Measurements from ENCODE around the gene UTP25.

DNA sequence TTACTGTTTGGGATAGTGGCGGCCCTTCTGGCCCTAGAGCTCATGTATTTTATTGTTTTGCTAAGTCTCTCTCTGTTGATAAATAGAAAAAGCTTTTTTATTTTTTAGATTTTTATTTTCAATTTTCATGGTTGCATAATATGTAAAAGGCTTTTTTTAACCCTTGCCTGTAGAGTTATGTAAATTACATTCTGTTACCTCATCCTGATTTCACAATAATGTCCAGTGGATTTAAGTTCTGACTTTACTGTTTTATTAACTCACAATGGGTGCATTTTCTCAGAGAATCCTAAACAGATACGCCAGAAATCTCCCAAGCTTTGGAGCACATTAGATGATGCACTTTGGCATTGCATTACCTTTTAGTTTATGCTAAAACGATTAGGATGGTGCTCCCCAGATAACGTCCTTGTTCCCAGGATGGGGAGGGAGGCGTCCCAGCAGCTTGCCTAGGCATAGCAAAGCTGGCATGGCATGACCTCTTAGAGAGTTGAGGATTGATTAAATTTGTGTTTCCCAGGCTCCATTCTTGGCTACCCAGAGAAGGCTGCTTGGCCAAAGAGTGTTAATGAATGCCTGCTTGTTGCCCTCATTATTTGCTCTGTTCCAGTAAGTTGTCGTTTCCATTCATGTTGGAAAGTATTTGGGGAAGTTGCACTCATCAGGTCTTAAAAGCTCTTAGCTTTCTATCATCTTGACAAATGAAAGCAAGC, 17.1 kb downstream of the UTP25 start:
- TF ChIP-seq EZH2 (IDR thresholded peaks at IDR 0.05; ENCODE audit: insufficient read depth, poor library complexity, severe bottlenecking) (no peak), EZH2phosphoT487 (IDR thresholded peaks at IDR 0.05; ENCODE audit: insufficient read depth, low read depth) (no peak)
